Neural cell (in vitro differentiated cells): ENCODE results near the gene AMPD2. TPM values are rescaled to one million over a fixed set of nuclear protein-coding genes. Genes with fewer than 3 reads are reported as not detected.

Experiments
- H2AFZ ChIP-seq: fragments of 200-600, 300-800 bp; sonication (generic), shearing (Covaris generic); 2 replicates; pipeline ENCODE4 v1.6.0; 2014; ENCODE audit warnings: low read depth, mild to moderate bottlenecking, antibody characterized with exemption, low read length, moderate library complexity
- H3F3A ChIP-seq: fragments of 200-600 bp; shearing (Covaris generic); 2 replicates; pipeline ENCODE4 v1.6.1; 2016; ENCODE audit warnings: mild to moderate bottlenecking, moderate library complexity, mixed read lengths, antibody characterized with exemption, low read length; ENCODE audit not compliant: insufficient read depth, poor library complexity, severe bottlenecking
- H3K27ac ChIP-seq: fragments of 200-600, 300-800 bp; sonication (generic), shearing (Covaris generic); 2 replicates; pipeline ENCODE4 v1.5.1; 2014; ENCODE audit warnings: mild to moderate bottlenecking, low read length, moderate library complexity
- H3K27me3 ChIP-seq: fragments of 300-800, 200-600 bp; sonication (generic), shearing (Covaris generic); 2 replicates; pipeline ENCODE4 v1.6.0; 2014; ENCODE audit warnings: mild to moderate bottlenecking, low read depth, low read length, moderate library complexity; ENCODE audit not compliant: insufficient read depth
- H3K36me3 ChIP-seq: fragments of 300-800, 200-600 bp; sonication (generic), shearing (Covaris generic); 2 replicates; pipeline ENCODE4 v1.5.1; 2014; ENCODE audit warnings: mild to moderate bottlenecking, antibody characterized with exemption, low read length, moderate library complexity; ENCODE audit not compliant: insufficient read depth
- H3K4me2 ChIP-seq: fragments of 300-800, 200-600 bp; sonication (generic), shearing (Covaris generic); 2 replicates; pipeline ENCODE4 v1.6.0; 2014; ENCODE audit warnings: mild to moderate bottlenecking, low read length
- H3K4me3 ChIP-seq: fragments of 300-800, 200-600 bp; sonication (generic), shearing (Covaris generic); 2 replicates; pipeline ENCODE4 v1.5.1; 2014; ENCODE audit warnings: mild to moderate bottlenecking, low read length, moderate library complexity
- H3K79me2 ChIP-seq: fragments of 200-600 bp; shearing (Covaris generic); replicated peaks from 2 replicates; pipeline ENCODE4 v1.6.0; 2014; ENCODE audit warnings: mild to moderate bottlenecking, low read length, moderate library complexity; ENCODE audit not compliant: insufficient read depth
- H3K9ac ChIP-seq: fragments of 300-800, 200-600 bp; sonication (generic), shearing (Covaris generic); 2 replicates; pipeline ENCODE4 v1.6.1; 2016; ENCODE audit warnings: mild to moderate bottlenecking, low read length, mixed read lengths
- H3K9me2 ChIP-seq: fragments of 200-600 bp; shearing (Covaris generic); 2 replicates; pipeline ENCODE4 v1.6.1; 2016; ENCODE audit warnings: mild to moderate bottlenecking, low read length, mixed read lengths; ENCODE audit not compliant: insufficient read depth
- H3K9me3 ChIP-seq: fragments of 200-600, 300-800 bp; sonication (generic), shearing (Covaris generic); 2 replicates; pipeline ENCODE4 v1.6.1; 2016; ENCODE audit warnings: mild to moderate bottlenecking, mixed run types, low read length, moderate library complexity, mixed read lengths
- H4K20me1 ChIP-seq: fragments of 200-600 bp; shearing (Covaris generic); 2 replicates; pipeline ENCODE4 v1.6.1; 2016; ENCODE audit warnings: mild to moderate bottlenecking, mixed run types; ENCODE audit not compliant: insufficient read depth
- CTCF ChIP-seq: fragments of 450-650 bp; IDR thresholded peaks from 2 replicates; pipeline ENCODE4 v1.5.1; 2014; ENCODE audit warnings: antibody characterized with exemption, mild to moderate bottlenecking, moderate library complexity; ENCODE audit not compliant: poor library complexity, severe bottlenecking
- EP300 ChIP-seq: fragments of 450-650 bp; conservative IDR thresholded peaks from 2 replicates; pipeline ENCODE4 v1.6.1; 2014; ENCODE audit warnings: antibody characterized with exemption, mild to moderate bottlenecking, moderate library complexity; ENCODE audit not compliant: poor library complexity, severe bottlenecking
- EZH2 ChIP-seq: fragments of 200-600, 300-800 bp; shearing (Covaris generic), sonication (generic); IDR thresholded peaks from 2 replicates; pipeline ENCODE4 v1.6.1; 2014; ENCODE audit warnings: antibody characterized with exemption, low read length, borderline replicate concordance, mild to moderate bottlenecking; ENCODE audit not compliant: insufficient read depth, poor library complexity, severe bottlenecking
- MXI1 ChIP-seq: fragments of 450-650 bp; conservative IDR thresholded peaks from 2 replicates; pipeline ENCODE4 v1.6.1; 2014; ENCODE audit warnings: antibody characterized with exemption, mild to moderate bottlenecking; ENCODE audit not compliant: poor library complexity, severe bottlenecking
- POLR2AphosphoS5 ChIP-seq: IDR thresholded peaks from 2 replicates; pipeline ENCODE4 v1.6.1; 2012
- RAD21 ChIP-seq: fragments of 450-650 bp; conservative IDR thresholded peaks from 2 replicates; pipeline ENCODE4 v1.6.1; 2014; ENCODE audit warnings: antibody characterized with exemption, mild to moderate bottlenecking, moderate library complexity
- REST ChIP-seq: IDR thresholded peaks from 2 replicates; pipeline ENCODE4 v1.6.1; 2012; ENCODE audit warnings: borderline replicate concordance
- SMC3 ChIP-seq: fragments of 450-650 bp; conservative IDR thresholded peaks from 2 replicates; pipeline ENCODE4 v1.6.1; 2014; ENCODE audit warnings: antibody characterized with exemption, mild to moderate bottlenecking, moderate library complexity; ENCODE audit not compliant: poor library complexity
- TAF1 ChIP-seq: IDR thresholded peaks from 2 replicates; pipeline ENCODE4 v1.6.1; 2012; ENCODE audit warnings: low read depth
- polyA plus RNA-seq: library from polyadenylated mRNA; depleted of rRNA; stranded (reverse); fragments of >200 nt; gene quantifications from 2 replicates; pipeline ENCODE4 v1.2.3, GENCODE V29; 2014

AMPD2 gene
- polyA plus RNA-seq, 1 donor from 2014 or later: 104 TPM

- Histone ChIP-seq H3K36me3 (no peaks in the 10 kb centered on the region), H4K20me1 (no peaks in the 10 kb centered on the region), H3K9me2 (no peaks in the 10 kb centered on the region), H3F3A (no peaks in the 10 kb centered on the region), H3K27me3 (no peaks in the 10 kb centered on the region), H3K79me2 (peaks cover 38% of the 10 kb centered on the region), H3K4me2 (no peak overlapping the region), H3K9ac (no peak overlapping the region), H3K9me3 (no peaks in the 10 kb centered on the region), H3K4me3 (peak overlapping the region; percentile 28), H3K27ac (no peak overlapping the region), H2AFZ (no peak overlapping the region)
- TF ChIP-seq SMC3: no peak
- no peak for TF ChIP-seq POLR2AphosphoS5
- TF ChIP-seq REST: no peak
- no peak for TF ChIP-seq CTCF
- no peak for TF ChIP-seq MXI1
- TF ChIP-seq RAD21: no peak
- no peak for TF ChIP-seq TAF1
- no peak for TF ChIP-seq EZH2
- TF ChIP-seq EP300: no peak
These were observed 4.0 kb downstream of the AMPD2 start for GRCh38 chr1:109623601-109624161.

- H3K79me2 ChIP-seq: peaks cover 38% of the 10 kb centered on the region
These were observed 4.8 kb downstream of the AMPD2 start for GRCh38 chr1:109624201-109625010.

More at GRCh38 chr1:109624201-109625010, 4.8 kb downstream of the AMPD2 start:
- Histone ChIP-seq H2AFZ (no peak overlapping the region), H3K4me3 (no peak overlapping the region), H3K4me2 (no peak overlapping the region), H3K9ac (no peak overlapping the region), H4K20me1 (no peaks in the 10 kb centered on the region), H3K9me3 (no peaks in the 10 kb centered on the region), H3K27ac (no peak overlapping the region), H3K9me2 (no peaks in the 10 kb centered on the region), H3F3A (no peaks in the 10 kb centered on the region), H3K36me3 (no peaks in the 10 kb centered on the region), H3K27me3 (no peaks in the 10 kb centered on the region)
- TF ChIP-seq CTCF: no peak
- TF ChIP-seq MXI1: no peak
- no peak for TF ChIP-seq EP300
- TF ChIP-seq RAD21: no peak
- TF ChIP-seq POLR2AphosphoS5: no peak
- TF ChIP-seq SMC3: no peak
- TF ChIP-seq EZH2: no peak
- TF ChIP-seq TAF1: no peak
- no peak for TF ChIP-seq REST
